SK-N-SH (cell line): ENCODE data around the gene WDR35.

ENCODE experiments used
- CTCF ChIP-seq: fragments of 200-600 bp; sonication (generic); IDR thresholded peaks from 2 replicates; pipeline ENCODE4 v1.6.1; 2017; ENCODE audit warnings: antibody characterized with exemption, mild to moderate bottlenecking, moderate library complexity
- EP300 ChIP-seq, 2 experiments: IDR thresholded peaks; 2 replicates each; pipeline versions ENCODE4 v1.4.0 to v1.6.1; 2012; ENCODE audit warnings: borderline replicate concordance in 1 of 2, low read depth in 1 of 2, low read length in 1 of 2
- EZH2phosphoT487 ChIP-seq: fragments of 200-600 bp; sonication (generic); IDR thresholded peaks from 2 replicates; pipeline ENCODE4 v1.6.1; 2017; ENCODE audit warnings: low read depth, mixed run types, mild to moderate bottlenecking, antibody characterized with exemption, moderate library complexity, borderline replicate concordance
- FOXM1 ChIP-seq: IDR thresholded peaks from 2 replicates; pipeline ENCODE4 v1.4.0; 2012; ENCODE audit warnings: low read depth, mild to moderate bottlenecking
- POLR2AphosphoS5 ChIP-seq: IDR thresholded peaks from 2 replicates; pipeline ENCODE4 v1.6.1; 2012; ENCODE audit warnings: low read depth, low read length
- RAD21 ChIP-seq: IDR thresholded peaks from 2 replicates; pipeline ENCODE4 v1.6.1; 2012; ENCODE audit warnings: mild to moderate bottlenecking, low read length
- RFX5 ChIP-seq: IDR thresholded peaks from 2 replicates; pipeline ENCODE4 v1.6.1; 2012; ENCODE audit warnings: mild to moderate bottlenecking, improper control_type of control experiment, low read length

GRCh38 chr2:19911808-19912509 is 77.9 kb downstream of the WDR35 start:
- TF ChIP-seq RAD21: no peak
- TF ChIP-seq RFX5: no peak
- no peak for TF ChIP-seq FOXM1
- no peak for TF ChIP-seq EP300 (IDR thresholded peaks at IDR 0.05; ENCODE audit: borderline replicate concordance in 1 of 2, low read depth in 1 of 2, low read length in 1 of 2)
- TF ChIP-seq CTCF: no peak
- TF ChIP-seq POLR2AphosphoS5: no peak
- TF ChIP-seq EZH2phosphoT487: no peak
